Thyroid gland (tissue), 4 donors: ENCODE data around the gene TYSND1.

Experiments
- CTCF ChIP-seq, 6 experiments: fragments of 200-600 bp in 3 of 6; fragments of 450-650 bp in 3 of 6; sonication (generic) in 3 of 6; IDR thresholded peaks; one replicate each; pipeline ENCODE4 v1.5.1; 2016 to 2019; ENCODE audit warnings: antibody characterized with exemption in 6 of 6, mild to moderate bottlenecking in 2 of 6, inconsistent platforms in 1 of 6, moderate library complexity in 1 of 6
- POLR2A ChIP-seq, 2 donors: fragments of 450-650 bp; IDR thresholded peaks; one replicate each; pipeline ENCODE4 v1.6.1; 2017; ENCODE audit warnings: antibody characterized with exemption in 2 of 2, mild to moderate bottlenecking in 2 of 2, moderate library complexity in 1 of 2

- TF ChIP-seq CTCF (IDR thresholded peaks at IDR 0.05) (no peak), POLR2A (IDR thresholded peaks at IDR 0.05) (no peak)
These were observed 49.0 kb downstream of the TYSND1 start for GRCh38 chr10:70097459-70097858.
